CD4-positive, CD25-positive, alpha-beta regulatory T cell (primary cell): ENCODE results near the gene PPP1R14C. TPM values are rescaled to one million over a fixed set of nuclear protein-coding genes. Genes with fewer than 3 reads are reported as not detected.

Experiments
- ATAC-seq, 2 donors: fragments of 150-1000 bp; cut with Tn5 transposase; one replicate each; pipeline ENCODE4 v1.10.0; 2021; ENCODE audit warnings: low read depth in 2 of 2, moderate number of reproducible peaks in 2 of 2, moderate library complexity in 1 of 2
- DNase-seq, 3 donors: peaks; one replicate each; pipeline versions ENCODE4 v3.0.0 to v3.0.0-alpha.2; 2012 to 2022; ENCODE audit warnings: mixed read lengths in 1 of 3
- H3K27ac ChIP-seq: one replicate; pipeline ENCODE4 v1.7.0; 2013; ENCODE audit warnings: mild to moderate bottlenecking, low read length; ENCODE audit not compliant: insufficient read depth, poor library complexity, severe bottlenecking
- H3K27me3 ChIP-seq: one replicate; pipeline ENCODE4 v1.7.0; 2013; ENCODE audit warnings: low read length; ENCODE audit not compliant: control insufficient read depth, insufficient read depth
- H3K36me3 ChIP-seq: one replicate; pipeline ENCODE4 v1.7.0; 2013; ENCODE audit warnings: mild to moderate bottlenecking, low read length, moderate library complexity; ENCODE audit not compliant: control insufficient read depth, insufficient read depth
- H3K4me1 ChIP-seq: 2 replicates; pipeline ENCODE4 v1.7.0; 2013; ENCODE audit warnings: mild to moderate bottlenecking, low read length; ENCODE audit not compliant: insufficient read depth, control insufficient read depth, poor library complexity, severe bottlenecking
- H3K4me3 ChIP-seq: one replicate; pipeline ENCODE4 v1.7.0; 2013; ENCODE audit warnings: low read depth, mild to moderate bottlenecking, low read length, moderate library complexity
- H3K9me3 ChIP-seq, 2 experiments: 1 replicate in 1 of 2; 2 replicates in 1 of 2; pipeline ENCODE4 v1.7.0; 2013; ENCODE audit warnings: low read length in 2 of 2, mild to moderate bottlenecking in 1 of 2, moderate library complexity in 1 of 2; ENCODE audit not compliant: control insufficient read depth in 2 of 2
- H3K27ac Mint-ChIP-seq, 3 donors: one replicate each; pipeline ENCODE4 v1.8.0; 2020 to 2022; ENCODE audit warnings: mild to moderate bottlenecking in 3 of 3, mixed read lengths in 3 of 3, moderate library complexity in 2 of 3
- H3K27me3 Mint-ChIP-seq: one replicate; pipeline ENCODE4 v1.8.0; 2022; ENCODE audit warnings: mild to moderate bottlenecking, mixed read lengths
- H3K36me3 Mint-ChIP-seq: one replicate; pipeline ENCODE4 v1.8.0; 2020; ENCODE audit warnings: mixed read lengths
- H3K4me1 Mint-ChIP-seq, 4 donors: one replicate each; pipeline ENCODE4 v1.8.0; 2020 to 2022; ENCODE audit warnings: mixed read lengths in 4 of 4, mild to moderate bottlenecking in 1 of 4
- H3K4me3 Mint-ChIP-seq, 4 donors: one replicate each; pipeline ENCODE4 v1.8.0; 2020 to 2022; ENCODE audit warnings: mild to moderate bottlenecking in 4 of 4, mixed read lengths in 4 of 4, moderate library complexity in 3 of 4
- H3K9me3 Mint-ChIP-seq, 7 donors: one replicate each; pipeline ENCODE4 v1.8.0; 2020 to 2022; ENCODE audit warnings: mixed read lengths in 7 of 7, mild to moderate bottlenecking in 3 of 7, moderate library complexity in 2 of 7
- polyA plus RNA-seq, 4 donors: library from polyadenylated mRNA; unstranded; fragments of 300-500 nt; fragmentation: Illumina TruSeq; gene quantifications; one replicate each; pipeline ENCODE4 v1.2.3, GENCODE V29; 2021
- total RNA-seq: library from RNA; stranded (reverse); gene quantifications from one replicate; pipeline ENCODE4 v1.2.3, GENCODE V29; 2022

The PPP1R14C gene
- total and polyA plus RNA-seq, 5 donors from 2014 or later: not detected

DNA sequence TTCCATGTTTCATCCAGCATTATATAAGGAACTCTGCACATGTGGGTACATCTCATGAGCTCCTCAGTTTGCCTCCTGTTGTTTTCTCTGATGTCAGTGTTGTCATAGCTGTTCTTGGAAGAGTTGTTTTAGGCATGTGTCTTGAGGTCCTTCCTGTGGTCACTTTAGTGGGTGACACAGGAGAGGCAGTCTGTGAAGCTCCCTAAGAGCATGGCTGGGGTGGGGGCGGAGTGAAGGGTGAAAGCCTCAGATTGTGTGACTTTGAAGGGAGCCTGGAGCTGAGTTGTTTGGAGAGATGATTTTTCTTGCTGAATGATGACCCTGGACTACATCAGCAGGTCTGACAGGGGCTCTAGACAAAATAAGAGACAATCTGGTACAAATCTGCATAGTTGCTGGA, 37.7 kb downstream of the PPP1R14C start:
- DNase-seq (no peak), ATAC-seq (no peak)
- Histone ChIP-seq H3K9me3 (no peaks in the 10 kb centered on the region), H3K27me3 (peaks cover 5% of the 10 kb centered on the region), H3K27ac (no peak overlapping the region), H3K4me1 (no peaks in the 10 kb centered on the region), H3K4me3 (no peak overlapping the region), H3K36me3 (no peaks in the 10 kb centered on the region)
- peaks cover 25% of the 10 kb centered on the region for H3K27me3 Mint-ChIP-seq
- peaks cover 0 to 3% (median 0%) of the 10 kb centered on the region in 7 donors for H3K9me3 Mint-ChIP-seq
- no peaks in the 10 kb centered on the region for H3K36me3 Mint-ChIP-seq
- H3K4me1 Mint-ChIP-seq: no peaks in the 10 kb centered on the region
- H3K4me3 Mint-ChIP-seq: no peak overlapping the region
- H3K27ac Mint-ChIP-seq: no peak overlapping the region

DNA sequence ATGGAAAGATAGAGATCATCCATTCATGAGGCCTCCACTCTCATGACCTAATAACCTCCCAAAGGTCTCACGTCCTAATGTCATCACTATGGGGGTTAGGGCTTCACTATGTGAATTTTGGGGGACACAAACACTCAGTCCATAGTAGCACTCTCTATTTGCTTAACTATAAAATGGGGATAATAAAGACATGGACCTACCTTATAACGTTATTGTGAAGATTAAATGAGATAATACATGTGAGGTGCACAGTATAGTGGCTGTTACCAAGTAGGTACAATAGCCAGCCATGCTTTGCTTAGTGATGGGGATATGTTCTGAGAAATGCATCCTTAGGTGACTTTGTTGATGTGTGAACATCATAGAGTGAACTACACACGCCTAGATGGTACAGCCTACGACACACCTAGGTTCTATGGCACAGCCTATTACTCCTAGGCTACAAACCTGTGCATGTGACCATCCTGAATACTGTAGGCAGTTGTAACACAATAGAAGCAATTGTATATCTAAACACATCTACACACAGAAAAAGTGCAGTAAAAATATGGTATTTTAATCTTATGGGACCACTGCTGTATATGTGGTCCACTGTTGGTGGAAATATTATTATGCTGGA, 39.7 kb downstream of the PPP1R14C start:
- no peaks in the 10 kb centered on the region for H3K4me1 ChIP-seq
- no peaks in the 10 kb centered on the region for H3K36me3 ChIP-seq
- no peak overlapping the region for H3K27ac ChIP-seq
- H3K4me1 Mint-ChIP-seq: no peaks in the 10 kb centered on the region
- peaks cover 0 to 3% (median 0%) of the 10 kb centered on the region in 7 donors for H3K9me3 Mint-ChIP-seq
- H3K27ac Mint-ChIP-seq: no peak overlapping the region
- ATAC-seq: no peak
- no peak for DNase-seq
- H3K4me3 ChIP-seq: no peak overlapping the region
- peaks cover 30% of the 10 kb centered on the region for H3K27me3 Mint-ChIP-seq
- no peaks in the 10 kb centered on the region for H3K9me3 ChIP-seq
- peaks cover 5% of the 10 kb centered on the region for H3K27me3 ChIP-seq
- no peaks in the 10 kb centered on the region for H3K36me3 Mint-ChIP-seq
- H3K4me3 Mint-ChIP-seq: no peak overlapping the region

DNA sequence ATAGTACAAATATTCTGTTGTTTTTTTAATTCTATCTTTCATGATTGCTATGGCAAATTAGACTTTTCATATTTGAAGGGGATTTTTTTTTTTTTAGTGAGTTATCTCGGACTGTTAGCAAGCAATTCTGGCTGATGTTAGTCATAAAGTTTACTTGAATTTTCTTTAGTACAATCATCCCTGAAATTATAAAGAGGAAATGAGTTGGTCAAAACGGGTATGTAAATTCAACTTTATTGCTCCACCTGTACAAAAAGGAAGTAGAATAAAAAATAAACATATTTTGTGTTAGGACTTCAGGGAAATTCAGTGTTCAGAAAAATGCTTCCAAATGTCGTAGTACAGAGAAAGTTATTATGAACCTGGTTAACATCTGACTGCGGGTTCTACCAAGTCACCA, 40.3 kb downstream of the PPP1R14C start:
- DNase-seq (no peak), ATAC-seq (no peak)
- no peak overlapping the region for H3K4me3 Mint-ChIP-seq
- Histone ChIP-seq H3K27ac (no peak overlapping the region), H3K9me3 (no peaks in the 10 kb centered on the region), H3K4me3 (no peak overlapping the region), H3K36me3 (no peaks in the 10 kb centered on the region), H3K27me3 (peaks cover 5% of the 10 kb centered on the region), H3K4me1 (no peaks in the 10 kb centered on the region)
- no peaks in the 10 kb centered on the region for H3K36me3 Mint-ChIP-seq
- H3K27me3 Mint-ChIP-seq: peaks cover 30% of the 10 kb centered on the region
- no peak overlapping the region for H3K27ac Mint-ChIP-seq
- H3K9me3 Mint-ChIP-seq: peaks cover 0 to 3% (median 0%) of the 10 kb centered on the region in 7 donors
- no peaks in the 10 kb centered on the region for H3K4me1 Mint-ChIP-seq

DNA sequence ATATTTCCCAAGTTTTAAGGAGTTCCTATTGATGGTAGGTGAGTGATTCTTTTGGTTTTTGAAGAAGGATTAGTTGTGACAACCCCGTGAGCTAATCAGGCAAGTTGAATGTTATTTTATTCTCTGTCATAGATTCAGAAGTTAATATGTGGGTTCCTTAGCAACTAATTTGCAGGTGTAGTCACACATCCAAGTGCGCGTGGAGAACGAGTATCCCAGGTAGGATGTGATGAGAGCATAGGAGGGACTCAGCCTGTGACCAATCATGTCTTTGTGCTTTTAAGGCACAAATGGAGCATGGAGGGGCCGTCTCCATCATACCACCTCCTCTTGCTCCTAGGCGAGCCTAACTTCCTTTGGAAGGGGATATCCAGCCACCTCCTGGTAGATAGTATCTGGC, 41.1 kb downstream of the PPP1R14C start:
- no peak overlapping the region for H3K27ac Mint-ChIP-seq
- peaks cover 22% of the 10 kb centered on the region for H3K27me3 Mint-ChIP-seq
- no peak overlapping the region for H3K27ac ChIP-seq
- H3K36me3 Mint-ChIP-seq: no peaks in the 10 kb centered on the region
- no peaks in the 10 kb centered on the region for H3K9me3 ChIP-seq
- DNase-seq: no peak
- no peaks in the 10 kb centered on the region for H3K36me3 ChIP-seq
- ATAC-seq: no peak
- no peak overlapping the region for H3K4me3 ChIP-seq
- no peak overlapping the region for H3K4me3 Mint-ChIP-seq
- no peaks in the 10 kb centered on the region for H3K4me1 ChIP-seq
- H3K4me1 Mint-ChIP-seq: no peaks in the 10 kb centered on the region
- peaks cover 0 to 3% (median 0%) of the 10 kb centered on the region in 7 donors for H3K9me3 Mint-ChIP-seq
- peaks cover 5% of the 10 kb centered on the region for H3K27me3 ChIP-seq

DNA sequence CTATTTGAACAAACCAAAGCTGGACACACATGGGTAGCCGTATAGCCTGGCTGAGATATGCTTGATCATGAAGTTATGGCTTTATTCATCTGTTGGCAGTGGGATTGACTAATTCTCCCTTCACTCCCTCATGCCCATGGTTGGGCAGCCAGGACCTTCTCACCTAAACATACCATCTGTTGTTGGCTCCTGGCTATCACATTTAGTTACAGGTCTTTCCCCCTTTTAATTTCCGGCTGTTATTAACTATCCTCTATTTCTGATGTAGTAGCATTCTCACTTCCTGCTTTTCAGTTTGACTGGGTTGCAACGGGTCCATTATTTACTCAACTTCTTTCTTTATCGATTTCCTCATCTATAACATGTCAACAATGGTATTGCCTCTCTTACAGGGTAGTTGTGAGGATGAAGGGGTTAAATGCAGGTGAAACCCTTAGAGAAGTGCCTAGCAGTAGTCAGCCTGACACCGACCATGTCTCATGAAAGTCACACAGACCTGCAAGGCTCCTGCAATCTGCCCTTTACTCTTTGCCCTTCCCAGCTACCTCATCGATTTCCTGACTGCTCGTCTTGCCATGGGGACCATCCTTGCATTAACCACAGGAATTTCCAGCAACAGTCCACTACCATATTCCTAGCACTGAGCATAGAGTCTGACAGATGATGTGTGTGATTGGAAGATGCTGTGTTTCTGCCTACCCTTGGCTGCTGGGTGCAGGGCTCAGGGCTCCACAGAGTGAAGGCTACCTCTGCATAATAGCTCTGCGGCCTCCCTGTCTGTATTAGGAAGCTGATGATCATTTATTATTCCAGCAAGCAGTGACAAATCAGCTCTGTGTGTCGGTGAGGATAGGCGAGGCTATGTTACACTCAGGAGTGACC, 42.2 kb downstream of the PPP1R14C start:
- H3K9me3 Mint-ChIP-seq: peaks cover 0 to 3% (median 0%) of the 10 kb centered on the region in 7 donors
- H3K4me1 Mint-ChIP-seq: no peaks in the 10 kb centered on the region
- no peaks in the 10 kb centered on the region for H3K4me1 ChIP-seq
- no peak overlapping the region for H3K4me3 Mint-ChIP-seq
- peaks cover 5% of the 10 kb centered on the region for H3K27me3 ChIP-seq
- no peak for ATAC-seq
- no peaks in the 10 kb centered on the region for H3K9me3 ChIP-seq
- H3K36me3 Mint-ChIP-seq: no peaks in the 10 kb centered on the region
- DNase-seq: no peak
- H3K27ac ChIP-seq: no peak overlapping the region
- no peaks in the 10 kb centered on the region for H3K36me3 ChIP-seq
- H3K4me3 ChIP-seq: no peak overlapping the region
- peak overlapping the region in 1 of 3 donors; percentile 39 for H3K27ac Mint-ChIP-seq
- peaks cover 19% of the 10 kb centered on the region for H3K27me3 Mint-ChIP-seq

DNA sequence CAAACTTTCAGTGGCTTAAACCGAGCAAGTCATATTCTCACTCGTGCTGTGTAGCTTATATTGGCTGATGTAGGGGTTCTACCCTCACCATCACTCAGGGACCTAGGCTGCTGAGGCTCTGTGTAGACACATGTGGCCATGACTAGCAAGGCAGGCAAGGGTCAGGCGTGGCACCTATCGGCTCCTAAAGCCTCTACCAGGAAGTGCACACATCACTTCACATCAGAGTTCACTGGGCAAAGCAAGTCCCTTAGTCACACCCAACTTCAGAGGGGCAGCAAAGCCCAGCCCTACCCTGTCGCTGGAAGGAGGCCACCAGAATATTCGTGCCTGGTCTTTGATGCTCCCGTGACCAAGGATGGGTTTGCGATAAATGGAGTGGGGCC, 42.9 kb downstream of the PPP1R14C start:
- peaks cover 0 to 6% (median 0%) of the 10 kb centered on the region in 7 donors for H3K9me3 Mint-ChIP-seq
- H3K4me1 Mint-ChIP-seq: no peaks in the 10 kb centered on the region
- Histone ChIP-seq H3K4me1 (no peaks in the 10 kb centered on the region), H3K27ac (no peak overlapping the region), H3K4me3 (no peak overlapping the region), H3K9me3 (no peaks in the 10 kb centered on the region), H3K27me3 (peaks cover 5% of the 10 kb centered on the region), H3K36me3 (no peaks in the 10 kb centered on the region)
- no peaks in the 10 kb centered on the region for H3K36me3 Mint-ChIP-seq
- H3K27me3 Mint-ChIP-seq: peaks cover 19% of the 10 kb centered on the region
- no peak overlapping the region for H3K27ac Mint-ChIP-seq
- ATAC-seq (no peak), DNase-seq (no peak)
- no peak overlapping the region for H3K4me3 Mint-ChIP-seq

DNA sequence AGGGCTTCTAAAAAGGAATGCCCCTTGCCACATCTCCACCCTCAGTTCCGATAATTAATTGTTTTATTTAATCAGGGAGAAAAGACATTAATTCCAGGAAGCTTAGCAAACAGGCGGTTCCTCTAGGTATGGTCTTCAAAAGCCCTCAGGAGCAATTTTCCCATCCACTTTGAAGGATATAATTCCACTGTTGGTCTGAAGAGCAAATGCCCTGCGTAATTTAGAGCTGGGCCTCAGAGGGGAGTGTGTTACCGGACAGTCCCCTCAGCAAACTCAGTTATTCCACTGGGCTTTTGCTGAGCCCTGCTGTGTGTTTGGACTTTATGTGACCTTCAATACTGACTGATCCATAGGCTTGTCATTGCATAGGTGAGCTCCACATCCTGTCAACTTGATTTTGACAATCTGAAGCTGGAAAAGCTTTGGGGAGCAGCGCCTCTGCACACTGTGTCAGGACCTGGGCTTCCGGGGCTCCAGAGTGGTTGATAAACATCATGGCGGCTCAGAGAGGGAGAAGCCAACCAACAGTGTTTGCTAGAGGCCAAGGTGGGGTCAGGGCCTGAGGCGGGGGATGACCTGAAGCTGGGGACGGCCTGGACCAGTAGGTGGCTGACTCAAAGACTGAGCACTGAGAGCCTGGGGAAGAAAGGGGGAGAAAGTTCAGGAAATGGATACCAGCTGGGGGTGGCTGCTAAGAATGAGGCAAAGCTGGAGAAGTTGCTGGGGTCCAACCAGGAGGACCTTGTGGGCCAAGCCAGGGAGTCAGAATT, 43.5 kb downstream of the PPP1R14C start:
- Histone ChIP-seq H3K27ac (no peak overlapping the region), H3K36me3 (no peaks in the 10 kb centered on the region), H3K27me3 (peaks cover 5% of the 10 kb centered on the region), H3K4me1 (no peaks in the 10 kb centered on the region), H3K9me3 (no peaks in the 10 kb centered on the region), H3K4me3 (no peak overlapping the region)
- peaks cover 0 to 7% (median 0%) of the 10 kb centered on the region in 7 donors for H3K9me3 Mint-ChIP-seq
- DNase-seq (no peak), ATAC-seq (no peak)
- H3K4me1 Mint-ChIP-seq: no peaks in the 10 kb centered on the region
- H3K4me3 Mint-ChIP-seq: no peak overlapping the region
- no peaks in the 10 kb centered on the region for H3K36me3 Mint-ChIP-seq
- peaks cover 19% of the 10 kb centered on the region for H3K27me3 Mint-ChIP-seq
- no peak overlapping the region for H3K27ac Mint-ChIP-seq
